Stimulated activated CD8-positive, alpha-beta memory T cell treated with anti-CD3 and anti-CD28 coated beads, Interleukin-12 subunit alpha, Interleukin-12 subunit beta, amount 100 ng/mL, for 1 hour (primary cell): ENCODE data around the gene TTC8.
"Not testable (repeated sequence)": the region's sequence is repeated elsewhere in the genome, so short reads cannot be mapped to it uniquely, and the experiment has no call there.

Experiments
- DNase-seq: peaks from one replicate; pipeline ENCODE4 v3.0.0-alpha.2; 2020; ENCODE audit warnings: low read depth

The TTC8 gene

GRCh38 chr14:88824314-88825077 is at the start of gene TTC8:
Gene TTC8, plus strand, starts transcription at chr14:88824651. Its CDS starts 57 bp downstream, at chr14:88824708.
- DNase-seq: peak; percentile 71

- no peak for DNase-seq
Observed at GRCh38 chr14:88775532-88775931, 48.9 kb upstream of the TTC8 start.

- DNase-seq: no peak
Observed at GRCh38 chr14:88785911-88786310, 38.5 kb upstream of the TTC8 start.

GRCh38 chr14:88786715-88787114 is 37.7 kb upstream of the TTC8 start:
- no peak for DNase-seq

GRCh38 chr14:88789573-88789972 is 34.9 kb upstream of the TTC8 start:
- not testable (repeated sequence) for DNase-seq

GRCh38 chr14:88790501-88791251 is 33.8 kb upstream of the TTC8 start:
- DNase-seq: no peak

- no peak for DNase-seq
Observed at GRCh38 chr14:88791252-88791621, 33.2 kb upstream of the TTC8 start.

GRCh38 chr14:88791629-88792472 is 32.6 kb upstream of the TTC8 start:
- DNase-seq: no peak

- peak; percentile 57 for DNase-seq
Observed at GRCh38 chr14:88792473-88793258, 31.8 kb upstream of the TTC8 start, which contains the start of gene EML5. Gene EML5, minus strand, starts transcription at chr14:88792953. Its CDS starts 450 bp downstream, at chr14:88792503.

GRCh38 chr14:88793259-88793625 is 31.2 kb upstream of the TTC8 start:
- no peak for DNase-seq

- DNase-seq: no peak
Observed at GRCh38 chr14:88798156-88798555, 26.3 kb upstream of the TTC8 start.

- no peak for DNase-seq
Observed at GRCh38 chr14:88799522-88799921, 24.9 kb upstream of the TTC8 start.

- no peak for DNase-seq
Observed at GRCh38 chr14:88802596-88802995, 21.9 kb upstream of the TTC8 start.

- no peak for DNase-seq
Observed at GRCh38 chr14:88804035-88804434, 20.4 kb upstream of the TTC8 start.

- no peak for DNase-seq
Observed at GRCh38 chr14:88804477-88804876, 20.0 kb upstream of the TTC8 start.

GRCh38 chr14:88808359-88808758 is 16.1 kb upstream of the TTC8 start:
- no peak for DNase-seq

- DNase-seq: no peak
Observed at GRCh38 chr14:88815980-88816379, 8.5 kb upstream of the TTC8 start.

GRCh38 chr14:88818018-88818417 is 6.4 kb upstream of the TTC8 start:
- DNase-seq: no peak

- DNase-seq: not testable (repeated sequence)
Observed at GRCh38 chr14:88819674-88820073, 4.8 kb upstream of the TTC8 start.

- no peak for DNase-seq
Observed at GRCh38 chr14:88821378-88821777, 3.1 kb upstream of the TTC8 start.

- no peak for DNase-seq
Observed at GRCh38 chr14:88821888-88822287, 2.6 kb upstream of the TTC8 start.

- no peak for DNase-seq
Observed at GRCh38 chr14:88823968-88824313, 510 bp upstream of the TTC8 start.
